Measurements from ENCODE around the gene RBM22.
"Not testable (repeated sequence)": the region's sequence is repeated elsewhere in the genome, so short reads cannot be mapped to it uniquely, and the experiment has no call there.

DNA sequence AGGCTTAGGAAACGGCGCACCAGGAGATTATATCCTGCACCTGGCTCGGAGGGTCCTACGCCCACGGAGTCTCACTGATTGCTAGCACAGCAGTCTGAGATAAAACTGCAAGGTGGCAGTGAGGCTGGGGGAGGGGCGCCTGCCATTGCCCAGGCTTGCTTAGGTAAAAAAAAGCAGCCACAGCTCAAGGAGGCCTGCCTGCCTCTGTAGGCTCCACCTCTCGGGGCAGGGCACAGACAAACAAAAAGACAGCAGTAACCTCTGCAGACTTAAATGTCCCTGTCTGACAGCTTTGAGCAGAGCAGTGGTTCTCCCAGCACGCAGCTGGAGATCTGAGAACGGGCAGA is 42.3 kb upstream of the RBM22 start:
- not testable (repeated sequence) for TF ChIP-seq POLR2A (IDR thresholded peaks at IDR 0.05)
- TF ChIP-seq, protein P1, sequence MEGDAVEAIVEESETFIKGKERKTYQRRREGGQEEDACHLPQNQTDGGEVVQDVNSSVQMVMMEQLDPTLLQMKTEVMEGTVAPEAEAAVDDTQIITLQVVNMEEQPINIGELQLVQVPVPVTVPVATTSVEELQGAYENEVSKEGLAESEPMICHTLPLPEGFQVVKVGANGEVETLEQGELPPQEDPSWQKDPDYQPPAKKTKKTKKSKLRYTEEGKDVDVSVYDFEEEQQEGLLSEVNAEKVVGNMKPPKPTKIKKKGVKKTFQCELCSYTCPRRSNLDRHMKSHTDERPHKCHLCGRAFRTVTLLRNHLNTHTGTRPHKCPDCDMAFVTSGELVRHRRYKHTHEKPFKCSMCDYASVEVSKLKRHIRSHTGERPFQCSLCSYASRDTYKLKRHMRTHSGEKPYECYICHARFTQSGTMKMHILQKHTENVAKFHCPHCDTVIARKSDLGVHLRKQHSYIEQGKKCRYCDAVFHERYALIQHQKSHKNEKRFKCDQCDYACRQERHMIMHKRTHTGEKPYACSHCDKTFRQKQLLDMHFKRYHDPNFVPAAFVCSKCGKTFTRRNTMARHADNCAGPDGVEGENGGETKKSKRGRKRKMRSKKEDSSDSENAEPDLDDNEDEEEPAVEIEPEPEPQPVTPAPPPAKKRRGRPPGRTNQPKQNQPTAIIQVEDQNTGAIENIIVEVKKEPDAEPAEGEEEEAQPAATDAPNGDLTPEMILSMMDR (IDR thresholded peaks at IDR 0.05) = not testable (repeated sequence)
